Measurements from ENCODE around the gene CYB5R2.

The CYB5R2 gene

DNA sequence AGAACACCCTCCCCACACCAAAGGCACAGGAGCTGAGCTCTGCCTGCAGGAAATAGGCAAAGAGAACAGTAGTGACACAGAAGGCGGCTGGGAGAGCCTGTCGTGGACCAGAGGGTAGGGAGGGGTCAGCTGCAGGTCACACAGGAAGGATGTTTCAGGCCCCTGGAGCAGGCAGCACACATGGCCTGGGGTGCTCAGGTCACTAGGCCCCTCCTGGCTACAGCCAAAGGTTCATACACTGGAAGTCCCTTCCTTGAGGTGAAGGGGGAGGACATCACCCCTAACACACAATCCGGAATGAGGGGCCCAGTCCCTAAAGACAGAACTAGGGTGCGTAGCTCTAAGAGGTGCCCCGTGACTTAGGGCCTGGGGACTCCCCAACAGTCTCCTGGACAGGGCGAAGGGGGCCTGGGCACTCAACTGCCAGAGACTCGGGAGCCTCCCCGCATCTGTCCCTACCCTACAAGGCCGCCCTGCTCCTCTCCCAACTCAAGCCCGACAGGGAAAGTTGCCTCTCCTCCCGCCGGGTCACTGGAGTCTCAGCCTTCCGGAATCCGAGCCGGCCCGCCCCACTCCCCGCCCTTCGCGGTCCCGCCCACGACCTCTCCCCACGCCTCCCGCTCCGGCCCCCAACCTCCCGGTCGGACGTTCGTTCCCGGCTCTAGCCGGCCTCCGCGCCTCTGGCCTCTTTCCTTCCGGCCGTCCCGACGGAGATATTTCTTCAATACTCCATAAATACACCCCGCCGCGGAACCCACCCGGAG is at the start of gene CYB5R2:
CYB5R2 (minus strand) TSS at position 541 of the 764 bp plus-strand sequence. CDS start 675 bp downstream, outside the sequence.
- no peak within 1 kb of the TSS for H3K27ac ChIP-seq
- TF ChIP-seq ZFX (IDR thresholded peaks at IDR 0.05; ENCODE audit: borderline replicate concordance): no peak
- TF ChIP-seq, protein P1, sequence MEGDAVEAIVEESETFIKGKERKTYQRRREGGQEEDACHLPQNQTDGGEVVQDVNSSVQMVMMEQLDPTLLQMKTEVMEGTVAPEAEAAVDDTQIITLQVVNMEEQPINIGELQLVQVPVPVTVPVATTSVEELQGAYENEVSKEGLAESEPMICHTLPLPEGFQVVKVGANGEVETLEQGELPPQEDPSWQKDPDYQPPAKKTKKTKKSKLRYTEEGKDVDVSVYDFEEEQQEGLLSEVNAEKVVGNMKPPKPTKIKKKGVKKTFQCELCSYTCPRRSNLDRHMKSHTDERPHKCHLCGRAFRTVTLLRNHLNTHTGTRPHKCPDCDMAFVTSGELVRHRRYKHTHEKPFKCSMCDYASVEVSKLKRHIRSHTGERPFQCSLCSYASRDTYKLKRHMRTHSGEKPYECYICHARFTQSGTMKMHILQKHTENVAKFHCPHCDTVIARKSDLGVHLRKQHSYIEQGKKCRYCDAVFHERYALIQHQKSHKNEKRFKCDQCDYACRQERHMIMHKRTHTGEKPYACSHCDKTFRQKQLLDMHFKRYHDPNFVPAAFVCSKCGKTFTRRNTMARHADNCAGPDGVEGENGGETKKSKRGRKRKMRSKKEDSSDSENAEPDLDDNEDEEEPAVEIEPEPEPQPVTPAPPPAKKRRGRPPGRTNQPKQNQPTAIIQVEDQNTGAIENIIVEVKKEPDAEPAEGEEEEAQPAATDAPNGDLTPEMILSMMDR (IDR thresholded peaks at IDR 0.05): no peak

DNA sequence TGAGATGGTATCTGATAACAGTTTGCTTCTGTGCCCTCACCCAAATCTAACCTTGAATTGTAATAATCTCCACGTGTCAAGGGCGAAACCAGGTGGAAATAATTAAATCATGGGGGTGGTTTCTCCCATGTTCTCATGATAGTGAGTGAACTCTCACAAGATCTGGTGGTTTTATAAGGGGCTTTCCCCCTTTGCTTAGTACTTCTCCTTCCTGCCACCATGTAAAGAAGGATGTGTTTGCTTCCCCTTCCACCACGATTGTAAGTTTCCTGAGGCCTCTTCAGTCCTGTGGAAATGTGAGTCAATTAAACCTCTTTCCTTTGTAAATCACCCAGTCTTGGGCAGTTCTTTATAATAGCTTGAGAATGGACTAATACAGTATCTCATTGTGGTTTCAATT is 41.5 kb upstream of the CYB5R2 start:
- no peak for TF ChIP-seq ZFX (IDR thresholded peaks at IDR 0.05; ENCODE audit: borderline replicate concordance)
- TF ChIP-seq, protein P1 (IDR thresholded peaks at IDR 0.05): no peak
- no peak overlapping the region for H3K27ac ChIP-seq

DNA sequence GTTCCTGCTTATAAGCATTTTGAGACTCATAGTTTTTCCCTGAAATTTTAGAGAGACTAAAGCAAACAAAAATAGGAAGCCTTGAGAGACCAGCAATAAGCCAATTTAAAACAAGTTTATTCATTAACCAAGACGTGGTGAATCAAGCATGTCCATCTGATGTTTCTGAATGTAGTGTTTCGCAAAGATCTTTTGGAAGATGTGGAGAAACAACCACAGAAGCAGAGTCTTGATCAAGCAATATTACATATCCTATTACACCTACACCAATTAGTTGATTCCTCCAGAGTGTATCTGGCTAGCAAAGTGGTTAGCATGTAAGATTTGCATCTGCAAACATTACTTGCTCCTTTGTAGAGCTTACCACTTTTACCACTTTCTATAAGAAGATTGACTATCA is 33.1 kb upstream of the CYB5R2 start, which contains the start of gene OVCH2:
OVCH2 (minus strand) TSS at position 101 of the 400 bp plus-strand sequence; CDS start at position 18, 83 bp downstream.
- TF ChIP-seq ZFX (IDR thresholded peaks at IDR 0.05; ENCODE audit: borderline replicate concordance): no peak
- TF ChIP-seq, protein P1 (IDR thresholded peaks at IDR 0.05): no peak
- H3K27ac ChIP-seq: no peak within 1 kb of the TSS

DNA sequence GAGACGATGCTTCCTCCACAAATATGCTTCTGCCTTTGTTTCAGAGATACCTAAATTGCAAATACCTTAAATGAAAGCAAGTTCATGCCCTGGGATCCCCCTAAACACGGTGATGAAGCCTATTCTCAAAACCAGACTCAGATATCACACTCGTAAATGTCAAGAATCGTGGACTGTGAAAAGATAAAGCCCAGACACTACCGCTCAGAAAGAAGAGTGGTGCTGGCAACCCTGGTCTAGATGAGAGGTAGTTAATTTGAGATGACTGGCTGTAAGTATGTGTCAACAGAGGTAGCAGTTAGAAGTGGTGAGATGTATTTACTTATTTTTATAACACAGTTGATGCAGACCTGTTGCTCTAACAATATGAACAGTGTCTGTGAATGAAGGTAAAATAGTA is 30.4 kb upstream of the CYB5R2 start:
- TF ChIP-seq ZFX (IDR thresholded peaks at IDR 0.05; ENCODE audit: borderline replicate concordance): no peak
- TF ChIP-seq, protein P1 (IDR thresholded peaks at IDR 0.05): no peak
- H3K27ac ChIP-seq: no peak overlapping the region

DNA sequence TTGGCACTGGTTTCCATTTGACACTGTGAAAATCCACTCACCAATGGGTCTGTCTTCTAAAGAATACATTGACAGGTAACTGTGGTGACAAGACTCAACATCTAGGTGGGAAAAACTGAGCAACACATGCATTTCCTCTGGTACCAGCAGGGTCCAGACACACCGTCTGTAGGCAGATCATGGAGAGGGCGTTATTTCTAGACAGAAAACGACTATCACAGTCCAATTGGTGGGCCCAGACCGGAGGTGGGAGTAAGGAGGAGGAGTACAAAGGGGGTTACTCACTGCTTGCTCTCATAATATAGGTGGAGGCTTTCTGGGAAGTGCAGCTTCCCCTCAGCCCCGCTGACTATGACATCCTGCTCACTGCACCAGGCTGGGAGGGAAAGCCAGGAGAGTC is 23.1 kb upstream of the CYB5R2 start:
- TF ChIP-seq, protein P1 (IDR thresholded peaks at IDR 0.05): no peak
- TF ChIP-seq ZFX (IDR thresholded peaks at IDR 0.05; ENCODE audit: borderline replicate concordance): no peak
- no peak overlapping the region for H3K27ac ChIP-seq

DNA sequence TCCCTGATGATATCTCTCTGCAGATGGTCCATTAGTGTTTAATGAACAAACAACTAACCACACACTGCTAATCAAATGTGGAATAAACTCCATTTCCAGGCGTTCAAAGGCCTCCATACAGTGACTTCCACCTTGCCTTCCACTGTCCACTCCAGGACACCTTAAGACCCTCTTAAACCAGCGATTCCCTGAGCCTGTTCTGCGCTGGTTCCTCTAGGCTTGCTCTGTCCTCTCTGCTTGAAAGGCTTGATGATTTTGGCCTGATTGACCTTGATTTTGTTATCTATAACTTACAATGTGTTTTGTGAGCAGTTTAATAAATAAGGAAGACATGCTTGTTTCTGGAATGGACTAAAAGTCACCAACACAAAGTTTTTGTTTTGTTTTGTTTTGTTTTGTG is 20.9 kb upstream of the CYB5R2 start:
- TF ChIP-seq ZFX (IDR thresholded peaks at IDR 0.05; ENCODE audit: borderline replicate concordance): no peak
- TF ChIP-seq, protein P1 (IDR thresholded peaks at IDR 0.05): no peak
- H3K27ac ChIP-seq: no peak overlapping the region

DNA sequence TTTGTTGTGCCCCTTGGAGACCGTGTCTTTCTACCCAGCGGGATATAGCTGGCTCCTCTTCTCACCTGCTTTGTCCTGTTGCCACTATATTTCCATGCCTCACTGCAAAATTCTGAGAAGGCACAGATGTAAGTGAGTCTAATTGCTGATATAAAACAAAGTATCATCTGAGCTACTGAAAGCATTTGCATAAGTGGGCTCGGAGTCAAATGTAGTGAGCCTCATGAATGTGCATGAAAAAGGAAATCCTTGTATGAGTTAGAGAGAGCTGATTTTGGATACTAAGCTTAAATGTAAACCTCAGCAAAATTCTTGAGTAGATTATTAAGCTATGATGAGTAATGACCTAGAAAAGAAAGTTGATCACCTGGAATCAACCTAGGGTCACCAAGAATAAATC is 19.1 kb upstream of the CYB5R2 start:
- no peak for TF ChIP-seq ZFX (IDR thresholded peaks at IDR 0.05; ENCODE audit: borderline replicate concordance)
- TF ChIP-seq, protein P1 (IDR thresholded peaks at IDR 0.05): no peak
- no peak overlapping the region for H3K27ac ChIP-seq
